Loucy (cell line): Measurements from ENCODE around the gene NUMB.

Experiments
- CTCF ChIP-seq: fragments of 200-600 bp; sonication (generic); conservative IDR thresholded peaks from 2 replicates; pipeline ENCODE4 v1.5.1; 2014; ENCODE audit warnings: mild to moderate bottlenecking, antibody characterized with exemption, low read length
- EZH2phosphoT487 ChIP-seq: fragments of 200-600 bp; IDR thresholded peaks from 2 replicates; pipeline ENCODE4 v1.6.1; 2018; ENCODE audit warnings: antibody characterized with exemption, mild to moderate bottlenecking, moderate library complexity, borderline replicate concordance

- TF ChIP-seq CTCF, result no peak
- no peak for TF ChIP-seq EZH2phosphoT487
Observed at GRCh38 chr14:73492670-73493069, 34.3 kb upstream of the NUMB start.
